Memory B cell (primary cell): ENCODE data around the gene OR4C12.
"Not testable (repeated sequence)": the region's sequence is repeated elsewhere in the genome, so short reads cannot be mapped to it uniquely, and the experiment has no call there.

Experiments
- ATAC-seq: fragments of 150-1000 bp; cut with Tn5 transposase; 2 replicates; pipeline ENCODE4 v1.10.0; 2021; ENCODE audit warnings: low read depth, mild to moderate bottlenecking, moderate library complexity
- DNase-seq, 2 donors: peaks; one replicate each; pipeline ENCODE4 v3.0.0; 2022; ENCODE audit warnings: low spot score in 2 of 2
- H3K27ac Mint-ChIP-seq: one replicate; pipeline ENCODE4 v1.8.0; 2022; ENCODE audit warnings: mild to moderate bottlenecking, moderate library complexity, mixed read lengths
- H3K27me3 Mint-ChIP-seq: one replicate; pipeline ENCODE4 v1.8.0; 2022; ENCODE audit warnings: mixed read lengths
- H3K36me3 Mint-ChIP-seq: one replicate; pipeline ENCODE4 v1.8.0; 2022; ENCODE audit warnings: mild to moderate bottlenecking, mixed read lengths
- H3K4me1 Mint-ChIP-seq: one replicate; pipeline ENCODE4 v1.8.0; 2022; ENCODE audit warnings: mixed read lengths
- H3K4me3 Mint-ChIP-seq: one replicate; pipeline ENCODE4 v1.8.0; 2022; ENCODE audit warnings: mild to moderate bottlenecking, moderate library complexity, mixed read lengths
- H3K9me3 Mint-ChIP-seq: one replicate; pipeline ENCODE4 v1.8.0; 2022; ENCODE audit warnings: mixed read lengths

Gene OR4C12

DNA sequence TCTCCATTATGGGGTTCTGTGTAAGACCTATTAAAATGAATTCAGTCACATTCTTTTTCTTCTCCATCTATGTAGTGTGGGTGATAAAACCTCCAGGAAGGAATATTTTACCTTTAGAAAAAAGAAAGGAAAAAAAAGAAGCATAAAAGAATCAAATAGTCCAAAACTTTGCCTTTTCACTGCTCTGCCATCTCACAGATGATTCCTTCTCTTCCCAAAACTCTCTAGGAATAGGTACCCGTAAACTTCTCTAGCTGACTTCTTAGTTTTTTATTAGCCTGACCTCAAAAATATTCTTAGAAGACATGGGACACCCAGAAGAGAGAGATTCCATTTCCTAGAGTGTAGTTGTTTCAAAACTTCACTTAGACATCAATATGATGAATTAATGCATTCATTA, at the start of gene OR4C12:
TSS of gene OR4C12 (minus strand) at position 101 of the 400 bp plus-strand sequence. CDS start at position 67, 34 bp downstream.
- H3K27ac Mint-ChIP-seq, H3K27me3 Mint-ChIP-seq: not testable (repeated sequence)

GRCh38 chr11:50030193-50030592, 47.9 kb upstream of the OR4C12 start:
- H3K4me1 Mint-ChIP-seq: no peaks in the 10 kb centered on the region
- no peak for DNase-seq

More for the DNA sequence above, at the start of gene OR4C12:
- H3K4me3 Mint-ChIP-seq, ATAC-seq, H3K4me1 Mint-ChIP-seq, DNase-seq, H3K36me3 Mint-ChIP-seq, H3K9me3 Mint-ChIP-seq: not testable (repeated sequence)

GRCh38 chr11:49995565-49995964, 13.2 kb upstream of the OR4C12 start:
- Mint-ChIP-seq H3K36me3 (no peaks in the 10 kb centered on the region), H3K27me3 (no peaks in the 10 kb centered on the region), H3K4me3 (no peak overlapping the region), H3K27ac (no peak overlapping the region), H3K4me1 (no peaks in the 10 kb centered on the region), H3K9me3 (peaks cover 4% of the 10 kb centered on the region)
- peak in 1 of 2 donors; percentile 11 for DNase-seq
- no peak for ATAC-seq

More at GRCh38 chr11:50030193-50030592, 47.9 kb upstream of the OR4C12 start:
- ATAC-seq: no peak
- H3K36me3 Mint-ChIP-seq: no peaks in the 10 kb centered on the region
- peaks cover 7% of the 10 kb centered on the region for H3K9me3 Mint-ChIP-seq
- no peak overlapping the region for H3K4me3 Mint-ChIP-seq
- H3K27ac Mint-ChIP-seq: no peak overlapping the region
- H3K27me3 Mint-ChIP-seq: no peaks in the 10 kb centered on the region

GRCh38 chr11:49973439-49973838, 8.9 kb downstream of the OR4C12 start:
- not testable (repeated sequence) for H3K36me3 Mint-ChIP-seq, H3K4me3 Mint-ChIP-seq, H3K27ac Mint-ChIP-seq, H3K9me3 Mint-ChIP-seq, DNase-seq, ATAC-seq, H3K27me3 Mint-ChIP-seq, H3K4me1 Mint-ChIP-seq

DNA sequence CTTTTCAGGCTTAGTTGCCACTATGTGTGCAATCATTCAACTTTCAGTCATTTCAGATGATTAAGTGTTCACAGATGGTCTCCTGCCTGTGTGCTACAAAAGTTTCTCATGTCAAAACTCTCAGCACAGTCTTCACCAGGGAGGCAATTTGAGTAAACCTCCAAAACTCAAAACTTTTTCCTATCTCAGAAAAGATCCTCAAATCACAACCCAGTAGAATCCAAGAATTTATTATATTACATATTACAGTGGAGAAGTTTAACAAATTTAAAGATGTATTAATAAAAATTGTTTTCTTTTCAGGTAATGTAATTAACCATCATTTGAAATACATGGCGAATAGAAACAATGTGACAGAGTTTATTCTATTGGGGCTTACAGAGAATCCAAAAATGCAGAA, 30.2 kb downstream of the OR4C12 start, which contains the start of gene OR4C13:
TSS of gene OR4C13 (plus strand) at position 301 of the 400 bp plus-strand sequence. CDS start at position 333, 32 bp downstream.
- H3K4me1 Mint-ChIP-seq: no peaks in the 10 kb centered on the region
- DNase-seq (no peak), ATAC-seq (no peak)
- no peaks in the 10 kb centered on the region for H3K36me3 Mint-ChIP-seq
- H3K4me3 Mint-ChIP-seq: no peak within 1 kb of the TSS
- H3K27ac Mint-ChIP-seq: no peak within 1 kb of the TSS
- H3K9me3 Mint-ChIP-seq: peaks cover under 1% of the 10 kb centered on the region
- H3K27me3 Mint-ChIP-seq: no peaks in the 10 kb centered on the region

DNA sequence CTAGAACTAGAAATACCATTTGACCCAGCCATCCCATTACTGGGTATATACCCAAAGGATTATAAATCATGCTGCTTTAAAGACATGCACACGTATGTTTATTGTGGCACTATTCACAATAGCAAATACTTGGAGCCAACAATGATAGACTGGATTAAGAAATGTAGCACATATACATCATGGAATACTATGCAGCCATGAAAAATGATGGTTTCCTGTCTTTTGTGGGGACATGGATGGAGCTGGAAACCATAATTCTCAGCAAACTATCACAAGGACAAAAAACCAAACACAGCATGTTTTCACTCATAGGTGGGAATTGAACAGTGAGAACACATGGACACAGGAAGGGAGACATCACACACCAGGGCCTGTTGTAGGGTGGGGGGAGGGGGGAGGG, 33.6 kb downstream of the OR4C12 start:
- not testable (repeated sequence) for H3K9me3 Mint-ChIP-seq

More for the DNA sequence above, 33.6 kb downstream of the OR4C12 start:
- H3K36me3 Mint-ChIP-seq, ATAC-seq, DNase-seq, H3K4me3 Mint-ChIP-seq, H3K27ac Mint-ChIP-seq, H3K27me3 Mint-ChIP-seq, H3K4me1 Mint-ChIP-seq: not testable (repeated sequence)
